Testis (tissue), 2 donors: ENCODE data around the gene GRIK2.

Experiments used
- POLR2A ChIP-seq: fragments of 450-650 bp; IDR thresholded peaks from one replicate; pipeline ENCODE4 v1.6.1; 2017; ENCODE audit warnings: antibody characterized with exemption, mild to moderate bottlenecking, moderate library complexity
- TF ChIP-seq, protein P1 (sequence below), 3 experiments: fragments of 450-650 bp in 2 of 3; fragments of 200-600 bp in 1 of 3; sonication (generic) in 1 of 3; IDR thresholded peaks; one replicate each; pipeline ENCODE4 v1.5.1; 2016 to 2019; ENCODE audit warnings: antibody characterized with exemption in 3 of 3, mild to moderate bottlenecking in 2 of 3, moderate library complexity in 1 of 3

GRCh38 chr6:102051720-102052119 lies 658.2 kb downstream of the GRIK2 start:
- TF ChIP-seq, protein P1, sequence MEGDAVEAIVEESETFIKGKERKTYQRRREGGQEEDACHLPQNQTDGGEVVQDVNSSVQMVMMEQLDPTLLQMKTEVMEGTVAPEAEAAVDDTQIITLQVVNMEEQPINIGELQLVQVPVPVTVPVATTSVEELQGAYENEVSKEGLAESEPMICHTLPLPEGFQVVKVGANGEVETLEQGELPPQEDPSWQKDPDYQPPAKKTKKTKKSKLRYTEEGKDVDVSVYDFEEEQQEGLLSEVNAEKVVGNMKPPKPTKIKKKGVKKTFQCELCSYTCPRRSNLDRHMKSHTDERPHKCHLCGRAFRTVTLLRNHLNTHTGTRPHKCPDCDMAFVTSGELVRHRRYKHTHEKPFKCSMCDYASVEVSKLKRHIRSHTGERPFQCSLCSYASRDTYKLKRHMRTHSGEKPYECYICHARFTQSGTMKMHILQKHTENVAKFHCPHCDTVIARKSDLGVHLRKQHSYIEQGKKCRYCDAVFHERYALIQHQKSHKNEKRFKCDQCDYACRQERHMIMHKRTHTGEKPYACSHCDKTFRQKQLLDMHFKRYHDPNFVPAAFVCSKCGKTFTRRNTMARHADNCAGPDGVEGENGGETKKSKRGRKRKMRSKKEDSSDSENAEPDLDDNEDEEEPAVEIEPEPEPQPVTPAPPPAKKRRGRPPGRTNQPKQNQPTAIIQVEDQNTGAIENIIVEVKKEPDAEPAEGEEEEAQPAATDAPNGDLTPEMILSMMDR (IDR thresholded peaks at IDR 0.05) = no peak
- TF ChIP-seq POLR2A = no peak
